Gastroesophageal sphincter (tissue), 3 donors: ENCODE measurements around the gene KANSL1L.

Experiments
- EP300 ChIP-seq: sonication (generic); formaldehyde crosslinking; IDR thresholded peaks from one replicate; pipeline ENCODE4 v1.6.1; 2017; ENCODE audit warnings: antibody characterized with exemption, mild to moderate bottlenecking
- POLR2A ChIP-seq, 2 donors: fragments of 450-650 bp; IDR thresholded peaks; one replicate each; pipeline ENCODE4 v1.6.1; 2017; ENCODE audit warnings: antibody characterized with exemption in 2 of 2, mild to moderate bottlenecking in 2 of 2, moderate library complexity in 1 of 2
- POLR2AphosphoS5 ChIP-seq: sonication (generic); formaldehyde crosslinking; IDR thresholded peaks from one replicate; pipeline ENCODE4 v1.6.1; 2017; ENCODE audit warnings: antibody characterized with exemption
- TF ChIP-seq, protein P1 (sequence below), 4 experiments: fragments of 200-600 bp in 2 of 4; fragments of 450-650 bp in 2 of 4; sonication (generic) in 1 of 4; IDR thresholded peaks; one replicate each; pipeline ENCODE4 v1.5.1; 2017 to 2019; ENCODE audit warnings: antibody characterized with exemption in 4 of 4, mild to moderate bottlenecking in 2 of 4, moderate library complexity in 2 of 4

- no peak for TF ChIP-seq POLR2A (IDR thresholded peaks at IDR 0.05)
- TF ChIP-seq, protein P1, sequence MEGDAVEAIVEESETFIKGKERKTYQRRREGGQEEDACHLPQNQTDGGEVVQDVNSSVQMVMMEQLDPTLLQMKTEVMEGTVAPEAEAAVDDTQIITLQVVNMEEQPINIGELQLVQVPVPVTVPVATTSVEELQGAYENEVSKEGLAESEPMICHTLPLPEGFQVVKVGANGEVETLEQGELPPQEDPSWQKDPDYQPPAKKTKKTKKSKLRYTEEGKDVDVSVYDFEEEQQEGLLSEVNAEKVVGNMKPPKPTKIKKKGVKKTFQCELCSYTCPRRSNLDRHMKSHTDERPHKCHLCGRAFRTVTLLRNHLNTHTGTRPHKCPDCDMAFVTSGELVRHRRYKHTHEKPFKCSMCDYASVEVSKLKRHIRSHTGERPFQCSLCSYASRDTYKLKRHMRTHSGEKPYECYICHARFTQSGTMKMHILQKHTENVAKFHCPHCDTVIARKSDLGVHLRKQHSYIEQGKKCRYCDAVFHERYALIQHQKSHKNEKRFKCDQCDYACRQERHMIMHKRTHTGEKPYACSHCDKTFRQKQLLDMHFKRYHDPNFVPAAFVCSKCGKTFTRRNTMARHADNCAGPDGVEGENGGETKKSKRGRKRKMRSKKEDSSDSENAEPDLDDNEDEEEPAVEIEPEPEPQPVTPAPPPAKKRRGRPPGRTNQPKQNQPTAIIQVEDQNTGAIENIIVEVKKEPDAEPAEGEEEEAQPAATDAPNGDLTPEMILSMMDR (IDR thresholded peaks at IDR 0.05): no peak
- TF ChIP-seq POLR2AphosphoS5: no peak
- no peak for TF ChIP-seq EP300
Measured at GRCh38 chr2:210049831-210050230, 121.4 kb downstream of the KANSL1L start.
